Skin of body (tissue), 2 donors: ENCODE measurements around the gene NRSN2. TPM values are rescaled to one million over a fixed set of nuclear protein-coding genes. Genes with fewer than 3 reads are reported as not detected.
A peak's percentile ranks its signal among the peaks of the same experiment; 100 is the strongest.
"Not testable (repeated sequence)": the region's sequence is repeated elsewhere in the genome, so short reads cannot be mapped to it uniquely, and the experiment has no call there.

Source experiments
- DNase-seq: peaks from one replicate; lab custom pipeline; 2025; lab: John Stamatoyannopoulos, UW
- total RNA-seq: library from RNA; depleted of rRNA; stranded (reverse); fragments of >200 nt; gene quantifications from one replicate; pipeline ENCODE4 v1.2.3, GENCODE V29; 2014

The NRSN2 gene
- total RNA-seq, 1 donor from 2014 or later: 7.0 TPM

DNA sequence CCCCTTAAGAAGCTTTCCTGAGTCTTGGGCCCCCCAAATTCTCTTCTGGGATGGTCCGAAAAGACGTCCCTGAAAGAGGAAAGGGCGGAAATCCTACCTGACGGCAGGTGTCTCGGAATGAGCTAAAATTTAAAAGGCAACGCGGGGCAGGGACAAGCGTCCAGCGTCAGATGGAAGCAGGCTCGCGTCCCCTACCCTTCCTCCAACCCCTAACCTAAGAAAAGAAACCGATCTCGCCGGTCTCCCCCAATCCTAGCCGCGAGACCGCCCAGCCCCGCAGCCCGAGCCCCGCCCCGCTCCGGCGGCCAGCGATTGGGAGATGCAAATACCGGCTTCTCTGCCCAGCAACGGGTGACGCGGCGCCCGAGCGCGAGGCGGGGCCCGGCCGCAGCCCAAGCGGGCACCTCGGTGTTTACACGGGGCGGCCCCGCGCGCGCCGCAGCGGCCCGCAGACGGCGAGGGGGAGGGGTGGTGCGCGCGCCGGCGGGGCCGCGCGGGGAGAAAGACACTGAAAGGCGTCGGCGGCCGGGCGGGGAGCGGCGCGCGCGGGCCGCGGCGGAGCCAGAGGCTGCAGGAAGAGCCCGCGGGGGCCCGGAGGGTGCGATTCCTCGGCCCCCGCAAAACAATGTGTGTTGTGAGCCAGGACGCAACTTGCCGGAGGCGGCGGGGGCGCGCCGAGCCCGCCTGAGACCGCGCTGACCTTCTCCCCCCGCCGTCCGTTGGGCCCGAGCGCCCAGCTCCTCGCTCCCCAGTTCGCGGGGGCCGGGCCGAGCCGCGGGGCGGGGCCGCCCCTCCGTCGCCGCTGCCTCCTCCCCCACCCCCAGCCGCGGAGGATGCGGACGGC is 21.6 kb upstream of the NRSN2 start, which contains the start of gene SOX12:
Gene SOX12 (plus strand): TSS at position 508 of the 844 bp plus-strand sequence. CDS start 373 bp downstream, outside the sequence.
- DNase-seq: peak; percentile 94

DNA sequence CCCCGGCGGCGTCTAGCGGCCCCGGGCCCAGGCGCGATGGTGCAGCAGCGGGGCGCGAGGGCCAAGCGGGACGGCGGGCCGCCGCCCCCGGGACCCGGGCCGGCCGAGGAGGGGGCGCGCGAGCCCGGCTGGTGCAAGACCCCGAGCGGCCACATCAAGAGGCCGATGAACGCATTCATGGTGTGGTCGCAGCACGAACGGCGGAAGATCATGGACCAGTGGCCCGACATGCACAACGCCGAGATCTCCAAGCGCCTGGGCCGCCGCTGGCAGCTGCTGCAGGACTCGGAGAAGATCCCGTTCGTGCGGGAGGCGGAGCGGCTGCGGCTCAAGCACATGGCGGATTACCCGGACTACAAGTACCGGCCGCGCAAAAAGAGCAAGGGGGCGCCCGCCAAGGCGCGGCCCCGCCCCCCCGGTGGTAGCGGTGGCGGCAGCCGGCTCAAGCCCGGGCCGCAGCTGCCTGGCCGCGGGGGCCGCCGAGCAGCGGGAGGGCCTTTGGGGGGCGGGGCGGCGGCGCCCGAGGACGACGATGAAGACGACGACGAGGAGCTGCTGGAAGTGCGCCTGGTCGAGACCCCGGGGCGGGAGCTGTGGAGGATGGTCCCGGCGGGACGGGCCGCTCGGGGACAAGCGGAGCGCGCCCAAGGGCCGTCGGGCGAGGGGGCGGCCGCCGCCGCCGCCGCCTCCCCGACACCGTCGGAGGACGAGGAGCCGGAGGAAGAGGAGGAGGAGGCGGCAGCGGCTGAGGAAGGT is 20.8 kb upstream of the NRSN2 start:
- peak; percentile 55 for DNase-seq

DNA sequence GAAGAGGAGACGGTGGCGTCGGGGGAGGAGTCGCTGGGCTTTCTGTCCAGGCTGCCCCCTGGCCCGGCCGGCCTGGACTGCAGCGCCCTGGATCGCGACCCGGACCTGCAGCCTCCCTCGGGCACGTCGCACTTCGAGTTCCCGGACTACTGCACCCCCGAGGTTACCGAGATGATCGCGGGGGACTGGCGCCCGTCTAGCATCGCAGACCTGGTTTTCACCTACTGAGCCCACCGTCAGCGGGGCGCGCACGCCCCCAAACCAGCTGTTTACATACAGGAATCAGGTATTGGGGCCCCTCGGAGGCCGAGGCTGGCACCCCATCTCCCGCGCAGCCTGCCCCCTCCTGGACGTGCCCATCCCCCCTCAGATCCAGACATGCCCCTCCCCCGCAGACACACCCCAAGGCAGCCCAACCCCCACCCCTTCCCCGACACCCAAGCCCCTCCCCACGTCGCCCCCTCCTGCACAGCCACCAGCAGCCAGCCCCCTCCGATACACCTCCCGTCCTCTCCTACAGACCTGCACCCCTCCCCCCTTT is 20.2 kb upstream of the NRSN2 start:
- no peak for DNase-seq

DNA sequence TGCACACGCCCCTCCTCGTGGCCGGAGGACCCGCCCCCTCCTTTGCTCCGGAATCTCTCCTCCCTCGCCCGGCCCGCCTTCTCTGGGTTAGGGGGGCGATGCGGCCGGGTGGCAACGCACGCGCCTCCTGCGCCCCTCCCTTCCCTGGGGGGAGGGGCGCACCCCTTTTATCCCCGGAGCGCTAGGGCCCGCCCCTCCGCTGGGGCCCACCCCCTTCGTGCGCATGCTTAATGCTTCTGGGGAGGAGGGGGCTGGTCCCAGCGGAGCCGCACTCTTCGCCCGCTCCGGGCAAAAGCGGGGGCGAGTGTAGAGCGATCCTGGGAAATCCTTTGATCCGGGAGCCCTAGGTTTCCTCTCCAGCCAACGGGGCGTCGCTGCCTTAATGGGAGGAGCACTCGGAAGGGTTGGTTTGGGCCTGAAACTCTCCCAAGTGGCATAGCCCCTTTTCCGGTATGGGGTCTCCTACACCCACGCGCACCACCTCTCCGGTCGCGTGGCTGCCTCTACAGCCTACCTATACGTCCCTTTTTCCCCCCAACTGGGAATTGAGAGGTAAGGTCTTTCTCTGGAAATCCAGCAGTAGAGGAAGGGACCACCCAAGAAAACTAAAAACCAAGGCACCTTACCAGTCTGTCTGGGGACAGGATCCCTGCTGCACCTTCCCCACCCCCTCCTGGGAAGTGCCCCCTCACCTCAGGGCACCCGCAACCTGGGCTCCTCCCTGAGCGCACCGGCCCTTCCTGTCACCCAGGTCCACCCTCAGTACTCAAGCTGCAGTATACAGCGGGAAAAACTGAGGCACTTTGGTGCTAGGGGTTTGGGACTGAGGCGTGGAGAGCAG is 19.5 kb upstream of the NRSN2 start:
- peak; percentile 88 for DNase-seq

DNA sequence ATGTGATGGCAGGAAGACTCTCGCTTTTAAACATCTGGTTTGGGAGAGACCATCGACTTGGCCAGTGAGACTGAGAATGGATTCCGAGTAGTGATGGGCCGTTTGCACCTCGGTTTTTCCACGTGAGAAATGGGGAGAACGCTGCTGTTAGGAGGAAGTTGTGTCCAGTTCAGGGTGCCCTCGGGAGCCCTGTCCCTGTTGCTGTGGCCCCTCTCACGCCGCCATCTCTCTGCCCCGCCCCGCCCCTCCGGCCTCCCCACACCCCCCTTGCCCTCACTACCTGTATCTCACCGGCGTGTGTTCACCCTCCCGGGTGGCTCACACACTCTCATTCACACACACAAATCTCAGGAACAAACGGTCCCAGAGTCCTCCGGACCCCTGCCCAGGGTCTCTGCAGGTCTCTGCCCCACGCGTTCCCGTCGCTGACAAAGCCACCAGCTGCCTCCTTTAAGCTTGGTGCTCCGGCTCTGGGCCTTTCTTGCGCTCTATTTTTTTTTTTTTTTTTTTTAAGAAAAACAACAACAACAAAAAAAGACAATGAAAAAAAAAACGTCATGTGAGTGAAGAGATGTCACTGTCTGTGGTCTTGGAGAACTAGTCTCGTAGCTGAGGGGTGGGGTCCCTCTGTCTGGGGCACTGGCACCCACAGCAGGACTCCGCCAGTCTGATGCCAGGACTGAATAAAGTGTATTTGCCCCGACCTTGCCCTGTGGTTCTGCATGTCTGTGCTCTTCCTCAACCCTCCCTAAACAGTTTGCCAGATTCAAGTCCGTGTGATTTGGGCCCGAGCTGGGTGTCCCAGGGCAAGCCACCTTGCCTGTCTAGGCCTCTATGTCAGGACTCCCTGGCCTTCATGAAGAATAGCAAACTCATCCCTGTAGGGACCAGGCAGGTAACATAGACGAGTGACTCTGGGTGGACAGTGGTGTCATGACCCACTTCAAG is 18.6 kb upstream of the NRSN2 start:
- peak; percentile 35 for DNase-seq

DNA sequence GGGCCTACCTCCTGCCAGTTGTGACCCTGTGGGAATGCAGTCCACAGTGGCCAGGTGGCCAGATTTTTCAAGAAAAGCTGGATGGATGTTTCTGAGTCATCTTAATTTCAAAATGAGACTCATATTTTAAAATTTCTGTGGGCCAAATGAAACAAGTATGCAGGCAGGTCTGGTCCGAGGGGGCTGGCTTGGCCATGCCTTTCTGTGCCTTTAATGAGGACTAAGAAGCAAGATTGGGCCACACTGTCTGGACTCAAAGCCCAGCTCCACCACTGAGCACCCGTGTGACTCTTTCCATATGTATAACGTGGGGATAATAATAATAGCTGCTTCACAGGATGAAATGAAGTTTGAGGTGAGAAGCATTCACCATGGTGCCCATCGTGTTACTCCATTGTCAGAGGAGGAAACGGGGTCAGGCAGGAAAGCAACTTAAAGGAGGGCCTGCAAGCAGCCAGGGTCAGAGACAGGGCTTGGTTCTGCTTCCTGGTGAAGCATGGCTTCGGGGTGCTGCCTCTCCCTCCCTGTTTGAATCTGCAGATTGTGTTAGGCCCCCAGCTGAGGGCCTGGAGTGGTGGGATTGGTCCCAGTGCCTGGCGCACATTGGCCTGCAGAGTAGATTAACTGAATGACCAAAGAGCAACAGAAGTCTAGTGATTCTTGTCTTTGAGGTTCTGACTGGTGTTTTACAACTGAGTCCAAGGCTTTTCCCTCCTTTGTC is 17.8 kb upstream of the NRSN2 start:
- no peak for DNase-seq

DNA sequence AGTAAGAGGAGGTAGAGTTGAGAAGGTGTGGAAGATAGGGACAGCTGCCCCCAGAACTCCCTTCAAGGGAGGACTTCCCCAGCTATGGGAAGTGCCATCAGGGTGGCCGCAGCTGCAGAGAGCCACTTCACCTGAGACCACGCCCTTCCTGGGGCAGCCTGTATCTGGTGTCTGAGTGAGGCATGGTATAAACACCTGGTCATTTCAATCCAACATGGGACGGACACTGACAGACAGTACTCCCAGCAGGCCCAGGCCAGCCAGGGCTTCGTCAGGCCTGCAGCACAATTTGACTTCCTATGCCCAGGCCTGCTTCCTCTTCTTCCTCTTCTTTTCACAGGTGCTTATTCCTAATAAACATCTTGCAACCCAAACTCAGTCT is 17.1 kb upstream of the NRSN2 start:
- no peak for DNase-seq

DNA sequence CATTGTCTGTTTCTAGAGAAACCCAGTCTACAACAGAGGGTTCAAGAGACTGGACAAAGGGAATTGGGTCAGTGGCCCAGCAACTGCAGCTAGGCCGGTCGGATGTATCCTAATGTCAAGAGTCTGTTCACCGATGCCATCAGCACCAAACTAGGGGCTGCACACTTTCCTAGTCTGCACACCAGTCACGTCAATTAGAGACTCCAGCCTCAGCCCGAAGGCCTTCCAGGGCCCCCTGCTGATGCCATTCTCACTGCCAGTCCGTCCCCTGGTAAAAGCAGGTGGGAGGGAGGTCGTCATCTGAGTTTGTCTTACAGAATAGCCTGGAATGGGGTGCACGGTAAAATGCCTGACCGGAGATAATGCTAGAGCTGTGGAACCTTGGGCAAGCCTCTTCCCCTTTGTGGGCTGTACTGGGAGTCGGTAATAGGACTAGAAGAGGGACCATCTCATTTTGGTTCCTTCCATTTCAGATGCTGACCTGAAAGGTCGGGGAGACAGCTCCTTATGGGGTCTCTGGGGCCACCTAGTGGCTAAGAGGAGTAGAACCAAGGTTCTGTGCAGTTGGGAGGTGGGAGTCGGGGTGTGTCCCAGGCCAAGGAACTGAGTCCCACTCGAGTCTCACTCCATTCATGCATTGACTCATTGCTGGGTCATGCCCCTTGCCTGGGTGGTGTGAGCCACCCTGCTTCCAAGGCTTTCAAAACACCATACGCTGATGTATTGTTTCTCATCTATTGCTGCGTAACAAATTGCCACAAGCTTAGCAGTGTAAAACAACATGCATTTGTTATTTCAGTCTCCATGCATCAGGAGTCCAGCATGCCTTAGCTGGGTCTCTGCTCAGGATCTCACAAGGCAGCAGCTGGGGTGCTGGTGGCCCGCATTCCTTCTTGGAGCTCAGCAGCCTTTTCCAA is 16.4 kb upstream of the NRSN2 start:
- DNase-seq: peak; percentile 27

DNA sequence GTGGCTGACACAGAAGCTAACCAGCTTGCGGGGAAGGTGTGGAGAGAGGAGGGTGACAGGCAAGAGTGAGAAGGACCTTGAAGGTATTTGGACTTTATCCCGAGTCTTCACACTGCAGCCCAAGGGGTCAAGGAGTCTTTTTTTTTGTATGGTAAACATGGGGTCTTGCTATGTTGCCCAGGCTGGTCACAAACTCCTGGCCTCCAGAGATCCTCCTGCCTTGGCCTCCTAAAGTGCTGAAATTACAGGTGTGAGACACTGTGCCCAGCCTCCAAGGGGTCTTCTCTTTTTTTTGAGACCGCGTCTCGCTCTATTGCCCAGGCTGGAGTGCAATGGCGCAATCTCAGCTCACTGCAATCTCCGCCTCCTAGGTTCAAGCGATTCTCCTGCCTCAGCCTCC is 12.3 kb upstream of the NRSN2 start:
- no peak for DNase-seq

DNA sequence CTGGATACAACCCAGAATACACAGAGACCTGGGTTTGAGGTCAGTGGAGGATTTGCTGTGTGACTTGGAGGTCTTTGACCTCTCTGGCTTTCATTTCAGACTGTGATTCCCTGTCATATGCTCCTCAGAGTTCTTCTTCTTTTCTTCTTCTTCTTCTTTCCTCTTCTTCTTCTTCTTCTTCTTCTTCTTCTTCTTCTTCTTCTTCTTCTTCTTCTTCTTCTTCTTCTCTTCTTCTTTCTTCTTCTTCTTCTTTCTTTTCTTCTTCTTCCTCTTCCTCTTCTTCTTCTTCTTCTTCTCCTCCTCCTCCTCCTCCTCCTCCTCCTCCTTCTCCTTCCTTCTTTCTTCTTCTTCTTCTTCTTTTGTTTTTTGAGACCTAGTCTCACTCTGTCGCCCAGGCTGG is 10.9 kb upstream of the NRSN2 start:
- DNase-seq: not testable (repeated sequence)

DNA sequence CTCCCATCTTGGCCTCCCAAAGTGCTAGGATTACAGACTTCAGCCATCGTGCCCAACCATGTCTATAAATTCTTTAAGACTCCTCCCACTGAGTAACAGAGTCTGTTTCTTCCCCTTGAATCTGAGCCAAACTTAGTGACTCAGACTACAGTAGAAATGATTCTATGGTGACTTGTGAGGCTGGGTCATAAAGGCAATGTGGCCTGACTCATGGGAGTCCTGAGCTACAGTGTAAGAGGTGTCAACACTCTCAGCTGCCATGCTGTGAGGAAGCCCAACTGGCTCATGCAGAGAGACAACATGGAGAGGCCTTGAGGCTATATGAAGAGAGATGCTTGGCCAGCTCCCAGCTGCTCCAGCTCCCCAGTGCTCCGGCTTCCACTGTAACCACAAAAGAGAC is 5.2 kb upstream of the NRSN2 start:
- DNase-seq: no peak

DNA sequence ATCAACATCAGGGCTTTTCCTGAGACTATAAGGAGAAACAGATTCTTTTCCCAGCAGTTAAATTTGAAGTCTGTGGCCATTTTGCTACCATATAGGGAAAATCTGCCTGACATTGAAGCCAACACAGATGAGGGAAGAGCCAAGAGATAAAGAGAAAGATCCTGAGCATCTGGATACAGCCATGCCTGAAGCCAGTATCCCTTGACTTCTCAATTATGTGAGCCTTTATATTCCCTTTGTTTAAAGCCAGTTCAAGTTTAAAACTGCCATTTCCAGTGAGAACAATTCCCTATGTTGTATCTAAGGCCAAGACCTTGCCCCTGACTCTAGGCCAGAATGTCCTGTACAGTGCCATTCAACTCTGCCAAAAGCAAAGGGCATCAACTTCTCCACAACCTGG is 3.8 kb upstream of the NRSN2 start:
- DNase-seq: no peak

DNA sequence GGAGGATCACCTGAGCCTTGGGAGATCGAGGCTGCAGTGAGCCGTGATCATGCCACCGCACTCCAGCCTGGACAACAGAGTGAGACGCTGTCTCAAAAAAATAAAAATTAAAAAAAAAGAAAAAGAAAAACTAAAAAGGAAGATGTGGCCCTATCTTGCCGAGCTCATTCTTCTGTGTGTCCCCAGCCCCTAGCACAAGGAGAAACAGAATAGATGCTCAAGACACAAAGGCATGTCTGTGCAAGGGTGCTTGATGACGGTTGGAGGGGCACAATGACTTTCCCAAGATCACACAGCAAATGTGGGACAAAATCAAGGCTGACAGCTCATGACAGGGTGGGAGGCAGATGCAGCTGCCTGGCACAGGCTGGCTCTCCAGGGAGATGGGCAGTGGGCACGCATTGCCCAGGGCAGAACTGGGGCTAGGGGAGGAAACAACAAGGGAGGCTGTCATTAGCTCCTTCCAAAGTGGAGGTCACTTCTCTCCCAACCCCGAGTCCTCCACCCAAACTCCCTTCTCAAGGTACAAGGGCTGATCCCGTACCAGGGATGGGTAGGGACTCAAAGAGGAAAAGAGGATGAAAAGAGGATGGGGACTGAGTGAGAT is 775 bp upstream of the NRSN2 start:
- DNase-seq: no peak

DNA sequence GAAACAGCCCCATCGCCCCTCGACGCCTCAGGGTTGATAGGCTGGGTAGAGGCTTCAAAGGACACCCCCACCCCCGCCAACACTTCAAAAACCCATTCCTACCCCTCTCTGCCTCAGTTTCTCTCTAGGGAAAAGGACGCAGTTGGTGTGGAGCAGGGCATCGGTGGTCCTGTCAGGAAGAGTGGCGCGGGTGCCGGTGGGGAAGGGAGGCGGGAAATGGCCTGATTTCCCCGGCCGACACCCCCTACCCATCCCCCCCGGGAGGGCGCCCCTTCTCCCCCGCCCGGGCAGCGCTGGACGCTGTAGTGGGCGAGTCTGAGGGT is 367 bp downstream of the NRSN2 start:
- DNase-seq: no peak

DNA sequence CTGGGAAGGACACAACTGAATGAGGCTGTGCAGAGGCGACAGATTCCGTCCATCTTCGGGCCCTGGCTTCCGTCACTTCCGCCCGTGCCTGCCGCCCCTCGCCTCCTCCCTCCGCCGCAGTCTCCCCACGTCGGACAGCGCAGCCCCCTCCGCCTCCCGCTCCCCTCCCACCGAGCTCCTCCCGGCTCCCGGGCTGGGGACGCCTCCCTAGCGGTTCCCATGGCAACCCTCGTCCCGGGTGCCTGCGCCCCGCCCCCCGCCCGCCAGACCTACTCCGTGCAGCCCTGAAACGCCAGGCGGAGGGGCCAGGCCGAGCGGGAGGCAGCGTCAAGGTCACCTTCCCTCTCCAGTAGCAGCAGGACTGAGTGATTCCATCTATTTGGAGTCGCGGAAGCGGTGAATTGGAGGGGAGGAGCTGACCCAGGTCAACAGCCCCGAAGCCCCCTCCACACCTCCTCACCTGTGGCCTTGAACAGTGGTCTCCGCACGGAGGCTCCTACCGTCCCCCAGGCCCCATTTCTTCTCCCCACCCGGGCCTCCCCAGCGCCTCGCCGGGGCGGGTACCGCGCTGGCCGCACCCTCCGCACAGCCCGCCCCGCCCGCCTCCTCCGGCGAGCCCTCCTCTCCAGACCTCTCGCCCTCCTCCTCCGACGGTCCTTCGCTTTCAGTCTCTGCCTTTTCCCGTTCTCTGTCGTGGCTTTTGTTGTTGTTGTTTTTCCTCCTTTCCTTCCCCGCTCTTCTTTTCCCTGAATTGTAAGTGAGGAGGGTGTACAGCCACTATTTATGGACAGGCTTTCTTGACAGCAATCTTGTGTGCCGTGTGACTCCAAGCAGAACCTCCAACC is 951 bp downstream of the NRSN2 start:
- DNase-seq: peak; percentile 94

DNA sequence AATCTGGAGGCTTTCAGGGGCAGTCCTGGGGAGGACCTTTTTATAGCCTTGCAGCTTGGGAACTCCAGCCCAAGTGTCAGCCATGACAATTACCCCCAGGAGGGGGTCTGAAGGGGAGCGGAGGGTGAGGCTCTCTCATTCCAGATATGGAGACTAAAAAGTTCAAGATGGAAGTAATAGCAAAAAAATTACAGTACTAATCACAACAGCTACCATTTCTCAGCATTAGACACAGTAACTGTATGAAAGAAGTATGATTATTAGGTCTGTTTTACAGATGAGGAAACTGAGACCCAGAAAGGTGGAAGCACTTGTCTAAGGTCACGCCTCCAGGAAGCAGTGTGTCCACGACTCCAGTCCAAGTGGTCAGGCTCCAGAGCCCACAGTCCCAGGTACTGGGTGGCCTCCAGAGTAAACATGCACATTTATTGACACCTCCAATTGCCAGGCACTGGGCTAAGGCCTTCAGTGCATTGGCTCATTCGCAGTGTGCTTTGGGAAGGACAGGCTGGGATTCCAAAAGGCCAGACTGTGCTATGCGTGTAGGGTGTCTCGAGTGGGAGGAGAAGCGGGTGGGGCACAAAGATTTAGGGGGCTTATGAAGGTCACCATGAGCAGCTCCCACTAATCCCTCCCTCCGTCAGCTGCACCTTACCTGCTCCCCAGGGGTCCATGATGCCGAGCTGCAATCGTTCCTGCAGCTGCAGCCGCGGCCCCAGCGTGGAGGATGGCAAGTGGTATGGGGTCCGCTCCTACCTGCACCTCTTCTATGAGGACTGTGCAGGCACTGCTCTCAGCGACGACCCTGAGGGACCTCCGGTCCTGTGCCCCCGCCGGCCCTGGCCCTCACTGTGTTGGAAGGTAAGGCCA is 2.3 kb downstream of the NRSN2 start:
- no peak for DNase-seq
